Gastrocnemius medialis (tissue), 4 donors: ENCODE data around the gene HIRA. TPM values are rescaled to one million over a fixed set of nuclear protein-coding genes. Genes with fewer than 3 reads are reported as not detected.

Experiments
- ATAC-seq, 2 donors: fragments of 150-250 bp; one replicate each; pipeline ENCODE4 v1.9.1; 2016
- DNase-seq, 2 donors: peaks; one replicate each; pipeline ENCODE4 v3.0.0-alpha.2; 2019
- H3K27ac ChIP-seq, 4 donors: fragments of 200-600 bp; sonication (generic); 1 replicate in 1 of 4; 2 replicates in 3 of 4; pipeline ENCODE4 v1.5.1; 2016 to 2018; ENCODE audit warnings: mild to moderate bottlenecking in 2 of 4, moderate library complexity in 1 of 4
- H3K27me3 ChIP-seq, 3 donors: fragments of 200-600 bp; sonication (generic) in 2 of 3; 1 replicate in 1 of 3; 2 replicates in 2 of 3; pipeline versions ENCODE4 v1.5.1 to v1.6.0; 2016 to 2019; ENCODE audit warnings: mild to moderate bottlenecking in 1 of 3, moderate library complexity in 1 of 3
- H3K36me3 ChIP-seq, 2 donors: fragments of 200-600 bp; sonication (generic) in 1 of 2; one replicate each; pipeline ENCODE4 v1.5.1; 2017 to 2018
- H3K4me1 ChIP-seq, 2 donors: fragments of 200-600 bp; sonication (generic) in 1 of 2; one replicate each; pipeline ENCODE4 v1.5.1; 2016 to 2017; ENCODE audit warnings: mild to moderate bottlenecking in 2 of 2
- H3K4me3 ChIP-seq, 4 donors: fragments of 200-600 bp; sonication (generic) in 3 of 4; 1 replicate in 1 of 4; 2 replicates in 3 of 4; pipeline ENCODE4 v1.5.1; 2016 to 2019; ENCODE audit warnings: mild to moderate bottlenecking in 2 of 4
- H3K9me3 ChIP-seq, 3 donors: fragments of 200-600 bp; sonication (generic) in 2 of 3; 1 replicate in 1 of 3; 2 replicates in 2 of 3; pipeline ENCODE4 v1.5.1; 2016 to 2019
- CTCF ChIP-seq, 5 experiments: fragments of 450-650 bp in 3 of 5; fragments of 200-600 bp in 2 of 5; sonication (generic) in 2 of 5; IDR thresholded peaks in 4 of 5; conservative IDR thresholded peaks in 1 of 5; 1 replicate in 4 of 5; 2 replicates in 1 of 5; pipeline ENCODE4 v1.5.1; 2016 to 2019; ENCODE audit warnings: antibody characterized with exemption in 5 of 5, mild to moderate bottlenecking in 3 of 5, moderate library complexity in 3 of 5
- POLR2A ChIP-seq, 2 donors: fragments of 450-650 bp; IDR thresholded peaks; one replicate each; pipeline ENCODE4 v1.6.1; 2017; ENCODE audit warnings: antibody characterized with exemption in 2 of 2, mild to moderate bottlenecking in 2 of 2, moderate library complexity in 2 of 2
- in situ Hi-C, 4 donors: fragments of 200-750 bp; cut with MboI; loops; one replicate each; pipeline versions ENCODE4 v1.15.0 to v1.8.0; 2017; ENCODE audit warnings: low sequenced_read_pairs in 4 of 4
- intact Hi-C: fragments of 100-400 bp; cut with DNase I; formaldehyde crosslinking; loops from one replicate; pipeline ENCODE4 v1.15.1; 2023; ENCODE audit warnings: low total_unique reads
- total RNA-seq, 4 donors: library from RNA; depleted of rRNA; stranded (reverse); fragments of >200 nt; gene quantifications; one replicate each; pipeline versions ENCODE4 v1.1.0 to v1.2.3, GENCODE V29; 2016

HIRA gene
- 10 to 100 TPM; 14.2 to 46.8 (median 24.6) TPM for total RNA-seq

GRCh38 chr22:19431649-19432132 lies at the start of gene HIRA:
TSS of gene HIRA (minus strand) at chr22:19431733. CDS start at chr22:19431476, 257 bp downstream.
- in situ Hi-C loops (no loop called here), intact Hi-C loops (loop anchor here (1.0 to 5.0 kb wide), 6 partner anchors 16 to 309 kb away; partner anchors contain the start of genes C22orf39, CDC45, DGCR2 and SLC25A1)
- peak within 1 kb of the TSS; percentile 75 to 96 (median 88) for H3K4me3 ChIP-seq
- no peaks in the 10 kb centered on the region for H3K27me3 ChIP-seq
- TF ChIP-seq POLR2A (IDR thresholded peaks at IDR 0.05) (no peak), CTCF (IDR thresholded peaks at IDR 0.05 in 4 of 5, conservative IDR thresholded peaks at IDR 0.05 in 1 of 5) (no peak)
- peaks cover 32 to 39% of the 10 kb centered on the region in 2 donors for H3K4me1 ChIP-seq
- H3K27ac ChIP-seq, result peak within 1 kb of the TSS; percentile 91 to 100 (median 100)
- H3K36me3 ChIP-seq, result peaks cover 0 to 24% of the 10 kb centered on the region in 2 donors
- ATAC-seq (peak; percentile 66 to 68), DNase-seq (peak; percentile 53 to 81)
- no peaks in the 10 kb centered on the region for H3K9me3 ChIP-seq

- Histone ChIP-seq H3K36me3 (no peaks in the 10 kb centered on the region), H3K4me3 (no peak overlapping the region), H3K27me3 (no peaks in the 10 kb centered on the region), H3K4me1 (peaks cover 26 to 28% of the 10 kb centered on the region in 2 donors), H3K27ac (no peak overlapping the region), H3K9me3 (no peaks in the 10 kb centered on the region)
- intact Hi-C loops, result no loop called here
- no peak for ATAC-seq
- TF ChIP-seq CTCF (IDR thresholded peaks at IDR 0.05 in 4 of 5, conservative IDR thresholded peaks at IDR 0.05 in 1 of 5), result no peak
- DNase-seq, result no peak
- in situ Hi-C loops, result loop anchor here in 1 of 4 donors (10.0 kb wide), 1 partner anchor 144 kb away; no protein-coding TSS in a partner anchor
Observed at GRCh38 chr22:19480789-19481188, 49.3 kb upstream of the HIRA start.

- ATAC-seq, result no peak
- intact Hi-C loops (no loop called here), in situ Hi-C loops (loop anchor here in 1 of 4 donors (10.0 kb wide), 1 partner anchor 145 kb away; no protein-coding TSS in a partner anchor)
- TF ChIP-seq POLR2A (IDR thresholded peaks at IDR 0.05), result no peak
- no peak for TF ChIP-seq CTCF (IDR thresholded peaks at IDR 0.05 in 4 of 5, conservative IDR thresholded peaks at IDR 0.05 in 1 of 5)
- H3K27me3 ChIP-seq, result no peaks in the 10 kb centered on the region
- no peak for DNase-seq
- no peaks in the 10 kb centered on the region for H3K9me3 ChIP-seq
- H3K27ac ChIP-seq, result no peak overlapping the region
- H3K4me3 ChIP-seq, result peak overlapping the region; percentile 63 to 78 (median 68)
- H3K36me3 ChIP-seq, result peaks cover 0 to 4% of the 10 kb centered on the region in 2 donors
- peaks cover 32 to 33% of the 10 kb centered on the region in 2 donors for H3K4me1 ChIP-seq
Observed at GRCh38 chr22:19480173-19480568, 48.6 kb upstream of the HIRA start.

- DNase-seq (peak; percentile 96 to 97), ATAC-seq (peak; percentile 92 to 95)
- no peak for TF ChIP-seq POLR2A (IDR thresholded peaks at IDR 0.05)
- no peak for TF ChIP-seq CTCF (IDR thresholded peaks at IDR 0.05 in 4 of 5, conservative IDR thresholded peaks at IDR 0.05 in 1 of 5)
- peak within 1 kb of the TSS; percentile 63 to 78 (median 70) for H3K4me3 ChIP-seq
- no peaks in the 10 kb centered on the region for H3K9me3 ChIP-seq
- in situ Hi-C loops, result loop anchor here in 1 of 4 donors (10.0 kb wide), 1 partner anchor 145 kb away; no protein-coding TSS in a partner anchor
- intact Hi-C loops, result loop anchor here (1.0 to 2.0 kb wide), 7 partner anchors 32 to 357 kb away; partner anchors contain the start of genes C22orf39, CLTCL1, DGCR2 and ESS2
- H3K27ac ChIP-seq, result peak within 1 kb of the TSS; percentile 90 to 98 (median 97)
- H3K4me1 ChIP-seq, result peaks cover 33 to 35% of the 10 kb centered on the region in 2 donors
- no peaks in the 10 kb centered on the region for H3K27me3 ChIP-seq
- H3K36me3 ChIP-seq, result peaks cover 0 to 10% of the 10 kb centered on the region in 2 donors
Observed at GRCh38 chr22:19479355-19480172, 48.0 kb upstream of the HIRA start, which contains the start of gene CDC45. TSS of gene CDC45 (plus strand) at chr22:19479920. CDS start at chr22:19479969, 49 bp downstream.
